ENCODE data around the gene CTSF.
A peak's percentile ranks its signal among the peaks of the same experiment; 100 is the strongest.

CTSF gene

GRCh38 chr11:66568124-66568916 lies at the start of gene CTSF:
Gene CTSF, minus strand, starts transcription at chr11:66568606. Its CDS starts 120 bp downstream, at chr11:66568486.
- DNase-seq (ENCODE audit: low read depth): peak; percentile 67
- peak within 1 kb of the TSS; percentile 47 for H3K4me3 ChIP-seq (ENCODE audit: low read length)
- TF ChIP-seq, protein P1, sequence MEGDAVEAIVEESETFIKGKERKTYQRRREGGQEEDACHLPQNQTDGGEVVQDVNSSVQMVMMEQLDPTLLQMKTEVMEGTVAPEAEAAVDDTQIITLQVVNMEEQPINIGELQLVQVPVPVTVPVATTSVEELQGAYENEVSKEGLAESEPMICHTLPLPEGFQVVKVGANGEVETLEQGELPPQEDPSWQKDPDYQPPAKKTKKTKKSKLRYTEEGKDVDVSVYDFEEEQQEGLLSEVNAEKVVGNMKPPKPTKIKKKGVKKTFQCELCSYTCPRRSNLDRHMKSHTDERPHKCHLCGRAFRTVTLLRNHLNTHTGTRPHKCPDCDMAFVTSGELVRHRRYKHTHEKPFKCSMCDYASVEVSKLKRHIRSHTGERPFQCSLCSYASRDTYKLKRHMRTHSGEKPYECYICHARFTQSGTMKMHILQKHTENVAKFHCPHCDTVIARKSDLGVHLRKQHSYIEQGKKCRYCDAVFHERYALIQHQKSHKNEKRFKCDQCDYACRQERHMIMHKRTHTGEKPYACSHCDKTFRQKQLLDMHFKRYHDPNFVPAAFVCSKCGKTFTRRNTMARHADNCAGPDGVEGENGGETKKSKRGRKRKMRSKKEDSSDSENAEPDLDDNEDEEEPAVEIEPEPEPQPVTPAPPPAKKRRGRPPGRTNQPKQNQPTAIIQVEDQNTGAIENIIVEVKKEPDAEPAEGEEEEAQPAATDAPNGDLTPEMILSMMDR (conservative IDR thresholded peaks at IDR 0.05; ENCODE audit: low read length): no peak

DNA sequence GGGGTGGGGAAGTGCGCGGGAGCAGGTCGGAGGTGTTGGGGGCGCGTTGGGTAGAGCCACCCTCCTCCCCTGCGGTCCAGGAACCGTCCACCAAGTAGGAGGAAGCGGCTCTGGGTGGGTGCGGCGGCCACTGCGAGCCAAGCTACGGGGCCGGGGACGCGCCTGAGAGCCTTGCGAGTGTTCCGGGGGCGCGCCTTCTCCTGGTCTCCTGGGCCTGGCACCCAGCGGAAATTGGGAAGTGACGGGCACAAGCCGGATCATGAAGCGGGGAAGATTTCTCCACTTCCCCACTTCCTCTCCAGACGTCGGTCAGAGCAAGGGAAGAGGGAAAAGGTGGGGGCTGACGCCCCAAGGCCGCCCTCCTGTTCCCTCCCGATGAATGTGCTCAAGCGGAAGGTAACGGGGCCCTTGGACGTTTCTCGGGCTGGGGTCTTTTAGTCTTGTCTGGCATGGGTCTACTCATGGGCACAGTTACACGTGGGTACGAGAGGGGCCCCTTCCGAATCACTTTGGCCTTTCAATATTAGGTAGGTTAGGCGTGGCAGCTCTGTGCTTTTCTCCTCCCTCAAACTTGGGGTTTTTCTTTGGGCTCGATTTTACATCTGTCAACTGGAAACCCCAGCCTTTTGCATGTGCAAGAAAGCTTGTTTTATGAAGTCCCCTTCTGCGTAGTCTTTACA lies 48.9 kb upstream of the CTSF start:
- TF ChIP-seq, protein P1 (conservative IDR thresholded peaks at IDR 0.05; ENCODE audit: low read length): no peak
- peak; percentile 60 for DNase-seq (ENCODE audit: low read depth)

DNA sequence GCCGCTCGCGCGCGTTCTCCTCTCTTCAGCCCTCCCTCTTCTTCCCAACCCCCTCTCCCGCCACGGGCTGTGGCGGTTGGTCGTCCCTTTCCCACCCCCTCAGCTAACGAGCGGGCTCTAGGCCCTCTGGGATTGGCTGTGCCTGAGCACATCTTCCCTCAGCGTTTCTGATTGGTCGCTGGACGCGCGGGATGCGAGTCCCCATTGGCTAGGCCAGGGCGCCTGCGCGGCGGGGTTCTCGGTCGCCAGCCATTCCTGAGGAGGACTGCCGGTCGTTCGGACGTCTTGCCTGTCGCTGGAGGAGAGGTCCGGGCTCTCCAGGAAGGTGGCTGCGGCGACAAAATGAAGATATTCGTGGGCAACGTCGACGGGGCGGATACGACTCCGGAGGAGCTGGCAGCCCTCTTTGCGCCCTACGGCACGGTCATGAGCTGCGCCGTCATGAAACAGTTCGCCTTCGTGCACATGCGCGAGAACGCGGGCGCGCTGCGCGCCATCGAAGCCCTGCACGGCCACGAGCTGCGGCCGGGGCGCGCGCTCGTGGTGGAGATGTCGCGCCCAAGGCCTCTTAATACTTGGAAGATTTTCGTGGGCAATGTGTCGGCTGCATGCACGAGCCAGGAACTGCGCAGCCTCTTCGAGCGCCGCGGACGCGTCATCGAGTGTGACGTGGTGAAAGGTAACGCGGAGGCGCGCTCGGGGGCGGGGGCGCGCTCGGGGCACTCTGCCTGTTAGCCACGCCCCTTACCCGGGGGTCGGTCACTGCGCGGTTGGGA lies 48.2 kb upstream of the CTSF start, which contains the start of gene RBM14:
TSS of gene RBM14 (plus strand) at position 252 of the 776 bp plus-strand sequence. CDS start at position 343, 91 bp downstream.
- TF ChIP-seq, protein P1 (conservative IDR thresholded peaks at IDR 0.05; ENCODE audit: low read length): no peak
- peak; percentile 99 for DNase-seq (ENCODE audit: low read depth)
- H3K4me3 ChIP-seq (ENCODE audit: low read length): peak within 1 kb of the TSS; percentile 97

More for the DNA sequence above, 48.9 kb upstream of the CTSF start:
- H3K4me3 ChIP-seq (ENCODE audit: low read length): peak overlapping the region; percentile 97

- no peak overlapping the region for H3K4me3 ChIP-seq (ENCODE audit: low read length)
- TF ChIP-seq, protein P1 (conservative IDR thresholded peaks at IDR 0.05; ENCODE audit: low read length): no peak
- DNase-seq (ENCODE audit: low read depth): no peak
Observed at GRCh38 chr11:66614073-66614472, 45.7 kb upstream of the CTSF start.

DNA sequence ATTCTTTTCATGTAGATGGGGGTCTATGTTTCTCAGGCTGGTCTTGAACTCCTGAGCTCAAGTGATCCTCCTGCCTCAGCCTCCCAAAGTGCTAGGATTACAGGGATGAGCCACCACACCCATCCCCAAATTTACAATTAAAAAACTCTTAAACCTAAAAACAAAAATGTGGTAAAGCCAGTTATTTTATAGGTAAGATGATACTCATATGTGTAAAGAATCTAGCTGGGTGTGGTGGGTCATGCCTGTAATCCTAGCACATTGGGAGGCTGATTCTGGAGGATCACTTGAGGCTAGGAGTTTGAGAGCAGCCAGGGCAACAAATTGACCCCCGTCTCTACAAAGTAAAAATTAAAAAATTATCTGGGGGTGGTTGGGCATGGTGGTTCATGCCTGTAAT lies 44.1 kb upstream of the CTSF start:
- TF ChIP-seq, protein P1 (conservative IDR thresholded peaks at IDR 0.05; ENCODE audit: low read length): no peak
- no peak overlapping the region for H3K4me3 ChIP-seq (ENCODE audit: low read length)
- no peak for DNase-seq (ENCODE audit: low read depth)

DNA sequence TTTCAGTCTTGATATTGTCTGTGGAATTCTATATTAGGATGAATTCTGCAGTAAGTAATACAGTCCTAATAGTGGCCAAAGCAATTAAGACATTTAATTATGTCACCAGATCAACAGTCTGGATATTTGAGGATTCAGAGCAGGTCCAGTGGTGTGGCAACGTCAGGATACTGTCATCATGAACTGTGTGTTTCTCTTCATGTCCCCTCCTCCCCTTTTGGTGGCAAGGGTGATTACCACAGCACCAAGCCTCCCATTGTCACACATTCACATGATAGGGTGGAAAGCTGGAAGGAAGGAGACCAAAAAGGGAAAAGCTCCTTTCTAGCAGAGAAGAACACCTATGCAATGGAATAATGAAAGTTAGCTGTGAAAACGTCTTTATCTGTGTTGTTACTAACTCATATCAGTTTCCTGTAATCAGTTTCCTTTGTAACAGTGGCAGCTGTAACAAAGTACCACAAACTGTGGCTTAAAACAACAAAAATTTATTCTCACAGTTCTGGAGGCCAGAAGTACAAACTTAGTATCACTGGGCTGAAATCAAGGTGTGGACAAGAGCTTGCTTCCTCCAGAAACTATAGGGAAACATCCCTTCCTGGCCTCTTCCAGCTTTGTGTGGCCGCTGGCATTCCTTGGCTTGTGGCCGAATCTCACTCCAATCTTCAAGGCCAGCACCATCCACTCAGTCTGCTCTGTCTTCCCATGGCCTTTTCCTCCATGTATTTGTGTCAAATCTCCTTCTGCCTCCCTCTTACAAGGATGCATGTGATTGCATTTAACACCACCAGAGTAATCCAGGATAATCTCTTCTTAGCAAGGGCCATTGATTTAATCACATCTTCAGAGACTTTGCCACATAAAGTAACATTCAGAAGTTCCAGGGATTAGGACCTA lies 41.6 kb upstream of the CTSF start:
- no peak overlapping the region for H3K4me3 ChIP-seq (ENCODE audit: low read length)
- no peak for DNase-seq (ENCODE audit: low read depth)
- TF ChIP-seq, protein P1 (conservative IDR thresholded peaks at IDR 0.05; ENCODE audit: low read length): no peak
